Loucy (cell line): ENCODE results near the gene SYMPK.

Experiments used
- H2AFZ ChIP-seq: fragments of 200-600 bp; sonication (generic); 2 replicates; pipeline ENCODE4 v1.6.0; 2016; ENCODE audit warnings: antibody characterized with exemption, mild to moderate bottlenecking, low read length, moderate library complexity
- H3F3A ChIP-seq: fragments of 200-600 bp; 2 replicates; pipeline ENCODE4 v1.6.0; 2016; ENCODE audit warnings: antibody characterized with exemption, low read depth, mild to moderate bottlenecking
- H3K27me3 ChIP-seq: fragments of 200-600 bp; sonication (generic); 2 replicates; pipeline ENCODE4 v1.6.1; 2014; ENCODE audit warnings: low read length, mild to moderate bottlenecking; ENCODE audit not compliant: insufficient read depth, poor library complexity, severe bottlenecking
- H3K36me3 ChIP-seq: fragments of 200-600 bp; sonication (generic); 2 replicates; pipeline ENCODE4 v1.6.1; 2016; ENCODE audit warnings: low read length; ENCODE audit not compliant: insufficient read depth
- H3K4me1 ChIP-seq: fragments of 200-600 bp; sonication (generic); 2 replicates; pipeline ENCODE4 v1.5.1; 2014; ENCODE audit warnings: low read length, mild to moderate bottlenecking; ENCODE audit not compliant: insufficient read depth, poor library complexity, severe bottlenecking
- H3K4me2 ChIP-seq: fragments of 200-600 bp; sonication (generic); 2 replicates; pipeline ENCODE4 v1.6.0; 2014; ENCODE audit warnings: antibody characterized with exemption, low read length, low read depth, mild to moderate bottlenecking; ENCODE audit not compliant: poor library complexity, severe bottlenecking
- H3K4me3 ChIP-seq: fragments of 200-600 bp; sonication (generic); 2 replicates; pipeline ENCODE4 v1.5.1; 2014; ENCODE audit warnings: low read length, mild to moderate bottlenecking, mixed read lengths; ENCODE audit not compliant: poor library complexity, severe bottlenecking
- H3K79me2 ChIP-seq: fragments of 200-600 bp; sonication (generic); 2 replicates; pipeline ENCODE4 v1.6.1; 2014; ENCODE audit warnings: low read length; ENCODE audit not compliant: insufficient read depth
- H3K9ac ChIP-seq: fragments of 200-600 bp; sonication (generic); 2 replicates; pipeline ENCODE4 v1.6.0; 2014; ENCODE audit warnings: mild to moderate bottlenecking, low read depth, low read length, moderate library complexity; ENCODE audit not compliant: poor library complexity, severe bottlenecking
- H3K9me2 ChIP-seq: fragments of 200-600 bp; sonication (generic); replicated peaks from 2 replicates; pipeline ENCODE4 v1.6.1; 2016; ENCODE audit warnings: low read depth, low read length, mixed read lengths
- H3K9me3 ChIP-seq: fragments of 200-600 bp; sonication (generic); 2 replicates; pipeline ENCODE4 v1.6.1; 2014; ENCODE audit warnings: mild to moderate bottlenecking, antibody characterized with exemption, low read length, low read depth; ENCODE audit not compliant: insufficient read depth
- H4K20me1 ChIP-seq: fragments of 200-600 bp; sonication (generic); 2 replicates; pipeline ENCODE4 v1.6.0; 2014; ENCODE audit warnings: antibody characterized with exemption, low read length, mild to moderate bottlenecking; ENCODE audit not compliant: insufficient read depth, poor library complexity, severe bottlenecking
- CTCF ChIP-seq: fragments of 200-600 bp; sonication (generic); conservative IDR thresholded peaks from 2 replicates; pipeline ENCODE4 v1.5.1; 2014; ENCODE audit warnings: mild to moderate bottlenecking, antibody characterized with exemption, low read length
- EZH2phosphoT487 ChIP-seq: fragments of 200-600 bp; IDR thresholded peaks from 2 replicates; pipeline ENCODE4 v1.6.1; 2018; ENCODE audit warnings: antibody characterized with exemption, mild to moderate bottlenecking, moderate library complexity, borderline replicate concordance

Gene SYMPK

DNA sequence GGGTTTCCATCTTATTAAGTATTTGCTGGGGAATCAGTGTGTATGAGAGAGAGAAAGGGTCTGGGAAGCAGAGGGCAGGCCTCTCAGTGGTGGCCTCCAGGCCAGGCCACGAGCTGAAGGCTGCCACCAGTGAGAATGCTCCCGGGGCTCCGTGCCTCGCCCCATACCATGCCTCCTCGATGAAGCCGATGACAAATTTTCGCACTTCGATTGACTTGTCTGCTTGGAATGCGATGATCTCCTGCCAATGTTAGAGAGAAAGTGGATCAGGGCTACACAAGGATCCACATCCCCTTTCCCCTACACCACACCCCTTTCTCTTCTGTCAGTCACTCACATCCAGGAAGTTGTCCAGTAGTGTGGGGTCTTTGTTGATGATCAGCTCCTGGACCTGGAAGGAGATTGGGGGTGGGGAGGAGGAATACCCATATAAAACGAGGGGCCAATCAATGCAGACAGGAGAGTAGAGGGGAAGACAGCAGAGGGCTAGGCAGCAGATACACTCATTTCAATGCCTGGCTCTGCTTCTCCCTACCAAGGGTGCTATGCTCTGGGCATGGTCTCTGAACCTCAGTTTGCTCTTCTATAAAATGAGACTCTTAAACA, 10.7 kb downstream of the SYMPK start:
- no peaks in the 10 kb centered on the region for H3K9me3 ChIP-seq
- H3K79me2 ChIP-seq: peaks cover 6% of the 10 kb centered on the region; the same call in 1 of the 2 replicates
- no peak for TF ChIP-seq CTCF
- TF ChIP-seq EZH2phosphoT487: no peak
- H3K4me3 ChIP-seq: no peak overlapping the region
- H3K36me3 ChIP-seq: peaks cover 51% of the 10 kb centered on the region; the same call in 1 of the 2 replicates
- H4K20me1 ChIP-seq: peaks cover 6% of the 10 kb centered on the region
- no peak overlapping the region for H3K4me2 ChIP-seq
- no peaks in the 10 kb centered on the region for H3K4me1 ChIP-seq
- no peaks in the 10 kb centered on the region for H3K27me3 ChIP-seq
- H3K9ac ChIP-seq: no peak overlapping the region
- H2AFZ ChIP-seq: no peak overlapping the region
- no peaks in the 10 kb centered on the region for H3F3A ChIP-seq
- no peaks in the 10 kb centered on the region for H3K9me2 ChIP-seq

DNA sequence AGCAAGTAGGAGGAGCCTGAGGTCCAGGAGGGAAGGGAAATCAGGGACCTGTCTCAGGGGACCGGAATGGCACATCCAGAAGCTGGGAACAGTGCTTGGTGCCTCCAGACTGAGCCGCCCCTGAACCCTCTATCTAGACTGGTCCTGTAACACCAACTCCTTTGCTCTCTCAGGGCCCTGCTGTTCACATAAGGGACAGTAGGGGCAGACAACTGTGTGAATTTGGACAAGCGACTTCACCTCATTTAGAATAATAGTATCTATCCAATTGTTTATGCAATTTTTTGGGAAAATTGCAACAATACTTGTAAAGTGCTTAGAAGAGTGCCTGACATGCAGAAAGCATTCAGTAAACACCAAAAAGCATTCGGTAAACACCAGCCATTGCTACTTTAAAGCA, 14.0 kb downstream of the SYMPK start:
- Histone ChIP-seq H3K4me1 (no peaks in the 10 kb centered on the region), H3F3A (no peaks in the 10 kb centered on the region), H4K20me1 (peaks cover 3% of the 10 kb centered on the region), H3K9ac (no peak overlapping the region), H3K4me2 (no peak overlapping the region), H2AFZ (no peak overlapping the region), H3K36me3 (peaks cover 60% of the 10 kb centered on the region; the same call in 1 of the 2 replicates), H3K27me3 (no peaks in the 10 kb centered on the region), H3K9me3 (no peaks in the 10 kb centered on the region), H3K79me2 (no peaks in the 10 kb centered on the region), H3K9me2 (no peaks in the 10 kb centered on the region), H3K4me3 (no peak overlapping the region)
- no peak for TF ChIP-seq EZH2phosphoT487
- TF ChIP-seq CTCF: peak; percentile 53

- no peak overlapping the region for H3K4me3 ChIP-seq
- H3K4me2 ChIP-seq: no peak overlapping the region
- H3K27me3 ChIP-seq: no peaks in the 10 kb centered on the region
- H3K4me1 ChIP-seq: no peaks in the 10 kb centered on the region
- no peak overlapping the region for H3K9ac ChIP-seq
- no peak overlapping the region for H2AFZ ChIP-seq
- H3K79me2 ChIP-seq: no peaks in the 10 kb centered on the region
- TF ChIP-seq EZH2phosphoT487 (no peak), CTCF (no peak)
- no peaks in the 10 kb centered on the region for H3K9me2 ChIP-seq
- no peaks in the 10 kb centered on the region for H3K9me3 ChIP-seq
- no peaks in the 10 kb centered on the region for H3F3A ChIP-seq
- H3K36me3 ChIP-seq: peaks cover 61% of the 10 kb centered on the region; the same call in 1 of the 2 replicates
- peaks cover 3% of the 10 kb centered on the region for H4K20me1 ChIP-seq
Observed at GRCh38 chr19:45847663-45848062, 15.3 kb downstream of the SYMPK start.
